ENCODE data around the gene NUCB1.

NUCB1 gene

DNA sequence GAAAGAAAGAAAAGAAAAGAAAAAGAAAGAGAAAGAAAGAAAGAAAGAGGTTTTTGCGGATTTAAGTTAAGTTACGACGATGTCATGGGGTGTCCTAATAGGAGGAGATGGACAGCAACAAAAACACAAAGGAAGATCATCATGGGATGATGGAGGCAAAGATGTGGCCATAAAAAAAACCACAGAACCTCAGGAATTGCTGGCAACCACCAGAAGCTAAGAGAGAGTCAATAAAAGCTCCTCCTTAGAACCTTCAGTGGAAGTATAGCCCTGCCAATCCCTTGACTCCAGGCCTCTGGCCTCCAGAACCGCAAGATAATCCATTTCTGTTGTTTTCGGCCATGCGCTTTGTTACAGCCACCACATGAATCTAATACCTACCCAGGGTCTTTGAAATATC is 43.2 kb upstream of the NUCB1 start:
- Histone ChIP-seq H3K4me1 (ENCODE audit: low read length) (no peaks in the 10 kb centered on the region), H3K36me3 (replicated peaks; ENCODE audit: low read depth, low read length) (no peaks in the 10 kb centered on the region), H3K79me2 (ENCODE audit: low read length) (no peaks in the 10 kb centered on the region), H3K4me3 (ENCODE audit: low read length) (no peak overlapping the region), H3K27me3 (ENCODE audit: low read depth, low read length) (no peaks in the 10 kb centered on the region), H3K27ac (ENCODE audit: low read length) (no peak overlapping the region), H2AFZ (ENCODE audit: low read depth, low read length) (no peak overlapping the region), H4K20me1 (ENCODE audit: insufficient read depth, low read length) (no peaks in the 10 kb centered on the region), H3K9me3 (ENCODE audit: insufficient read depth, low read length) (no peaks in the 10 kb centered on the region), H3K9ac (ENCODE audit: low read length) (no peak overlapping the region), H3K4me2 (ENCODE audit: low read length) (no peak overlapping the region)
- no peak for TF ChIP-seq EZH2phosphoT487 (IDR thresholded peaks at IDR 0.05; ENCODE audit: low read depth)
- TF ChIP-seq, protein P1, sequence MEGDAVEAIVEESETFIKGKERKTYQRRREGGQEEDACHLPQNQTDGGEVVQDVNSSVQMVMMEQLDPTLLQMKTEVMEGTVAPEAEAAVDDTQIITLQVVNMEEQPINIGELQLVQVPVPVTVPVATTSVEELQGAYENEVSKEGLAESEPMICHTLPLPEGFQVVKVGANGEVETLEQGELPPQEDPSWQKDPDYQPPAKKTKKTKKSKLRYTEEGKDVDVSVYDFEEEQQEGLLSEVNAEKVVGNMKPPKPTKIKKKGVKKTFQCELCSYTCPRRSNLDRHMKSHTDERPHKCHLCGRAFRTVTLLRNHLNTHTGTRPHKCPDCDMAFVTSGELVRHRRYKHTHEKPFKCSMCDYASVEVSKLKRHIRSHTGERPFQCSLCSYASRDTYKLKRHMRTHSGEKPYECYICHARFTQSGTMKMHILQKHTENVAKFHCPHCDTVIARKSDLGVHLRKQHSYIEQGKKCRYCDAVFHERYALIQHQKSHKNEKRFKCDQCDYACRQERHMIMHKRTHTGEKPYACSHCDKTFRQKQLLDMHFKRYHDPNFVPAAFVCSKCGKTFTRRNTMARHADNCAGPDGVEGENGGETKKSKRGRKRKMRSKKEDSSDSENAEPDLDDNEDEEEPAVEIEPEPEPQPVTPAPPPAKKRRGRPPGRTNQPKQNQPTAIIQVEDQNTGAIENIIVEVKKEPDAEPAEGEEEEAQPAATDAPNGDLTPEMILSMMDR (IDR thresholded peaks at IDR 0.05; ENCODE audit: low read depth, low read length): no peak

DNA sequence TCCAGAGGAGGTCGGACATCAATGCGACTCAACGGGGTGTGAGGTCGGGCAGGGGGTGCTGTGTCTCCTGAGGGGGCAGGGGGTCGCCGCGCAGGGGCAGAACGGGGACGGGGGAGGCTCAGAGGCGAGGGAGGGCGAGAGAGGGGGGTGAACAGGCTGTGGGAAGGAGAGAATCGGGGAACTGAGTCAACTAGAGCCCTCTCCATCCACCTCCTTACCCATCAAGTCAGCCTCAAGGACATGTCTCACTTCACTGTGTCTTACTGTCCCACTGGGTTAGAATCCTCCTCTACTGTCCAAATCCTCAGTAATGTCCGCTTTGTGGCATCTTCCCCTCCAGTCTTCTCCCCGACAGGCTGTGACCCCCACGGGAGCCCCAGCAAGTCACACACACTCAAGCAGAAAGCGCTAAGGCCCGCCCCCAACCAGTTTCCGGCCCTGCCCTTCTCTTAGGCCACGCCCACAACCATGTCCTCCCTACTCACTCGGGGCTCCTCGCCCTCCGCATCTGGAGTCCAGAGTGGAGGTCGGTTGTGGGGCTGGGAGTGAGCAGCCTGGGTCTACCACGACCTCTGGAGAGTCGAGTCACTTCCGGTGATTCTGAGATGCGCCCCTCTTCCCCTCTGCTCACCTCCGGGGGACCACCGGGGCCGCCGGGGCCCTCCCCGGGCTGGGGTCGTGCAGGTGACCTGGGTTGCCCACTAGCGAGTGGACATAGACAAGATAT is 41.0 kb upstream of the NUCB1 start:
- Histone ChIP-seq H2AFZ (ENCODE audit: low read depth, low read length) (peak overlapping the region; percentile 69), H3K27me3 (ENCODE audit: low read depth, low read length) (no peaks in the 10 kb centered on the region), H3K4me3 (ENCODE audit: low read length) (peak overlapping the region; percentile 71), H3K36me3 (replicated peaks; ENCODE audit: low read depth, low read length) (no peaks in the 10 kb centered on the region), H3K4me1 (ENCODE audit: low read length) (no peaks in the 10 kb centered on the region), H3K9me3 (ENCODE audit: insufficient read depth, low read length) (no peaks in the 10 kb centered on the region), H3K27ac (ENCODE audit: low read length) (no peak overlapping the region), H3K9ac (ENCODE audit: low read length) (0 out of 2 replicates have a peak overlapping the region, but pooled peaks have one; percentile 12), H4K20me1 (ENCODE audit: insufficient read depth, low read length) (no peaks in the 10 kb centered on the region), H3K4me2 (ENCODE audit: low read length) (peak overlapping the region; percentile 58), H3K79me2 (ENCODE audit: low read length) (no peaks in the 10 kb centered on the region)
- no peak for TF ChIP-seq EZH2phosphoT487 (IDR thresholded peaks at IDR 0.05; ENCODE audit: low read depth)
- TF ChIP-seq, protein P1 (IDR thresholded peaks at IDR 0.05; ENCODE audit: low read depth, low read length): no peak

DNA sequence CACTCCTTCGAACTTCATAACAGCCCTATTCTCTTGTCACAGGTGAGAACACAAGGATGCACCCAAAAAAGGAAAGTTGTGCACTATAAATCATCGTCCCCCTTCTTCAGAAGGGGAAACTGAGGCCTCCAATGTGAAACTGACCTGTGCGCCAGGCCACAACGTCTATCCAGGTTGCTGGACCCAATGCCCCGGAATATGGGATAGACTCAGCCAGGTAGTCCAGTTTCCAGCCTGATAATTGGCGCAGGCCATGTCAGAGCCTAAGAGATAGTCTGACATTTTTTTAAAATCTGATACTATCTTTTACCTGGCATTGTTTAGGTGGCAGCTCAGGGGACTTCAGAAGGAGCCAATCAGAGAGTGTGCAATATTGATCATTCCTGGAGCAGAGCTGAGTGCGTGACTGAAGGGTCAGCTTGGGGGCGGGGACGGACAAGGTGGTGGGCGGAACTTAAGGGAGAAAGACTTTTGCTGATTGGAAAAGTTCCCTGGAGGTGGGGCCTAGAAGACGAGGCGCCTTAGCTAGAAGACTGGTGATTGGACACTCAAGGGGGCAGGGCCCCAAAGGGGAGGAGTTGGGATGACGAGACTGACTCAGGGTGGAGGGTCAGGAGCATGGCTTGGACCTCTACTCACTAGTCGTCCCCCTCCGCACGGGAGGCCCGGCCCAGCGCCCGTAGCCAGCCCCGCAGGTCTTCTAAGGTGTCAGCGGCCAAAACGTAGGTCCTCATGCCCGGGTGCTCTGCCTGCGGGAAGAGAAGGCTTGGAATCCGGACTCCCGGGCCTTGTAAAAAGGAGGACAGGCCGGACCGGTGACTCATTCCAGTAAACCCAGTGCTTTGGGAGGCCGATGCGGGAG is 40.2 kb upstream of the NUCB1 start:
- TF ChIP-seq, protein P1 (IDR thresholded peaks at IDR 0.05; ENCODE audit: low read depth, low read length): no peak
- no peak for TF ChIP-seq EZH2phosphoT487 (IDR thresholded peaks at IDR 0.05; ENCODE audit: low read depth)
- Histone ChIP-seq H3K27ac (ENCODE audit: low read length) (no peak overlapping the region), H4K20me1 (ENCODE audit: insufficient read depth, low read length) (no peaks in the 10 kb centered on the region), H3K9me3 (ENCODE audit: insufficient read depth, low read length) (no peaks in the 10 kb centered on the region), H3K27me3 (ENCODE audit: low read depth, low read length) (no peaks in the 10 kb centered on the region), H3K9ac (ENCODE audit: low read length) (no peak overlapping the region), H2AFZ (ENCODE audit: low read depth, low read length) (peak overlapping the region; percentile 69; the same call in 1 of the 2 replicates), H3K79me2 (ENCODE audit: low read length) (no peaks in the 10 kb centered on the region), H3K4me3 (ENCODE audit: low read length) (peak overlapping the region; percentile 71), H3K36me3 (replicated peaks; ENCODE audit: low read depth, low read length) (no peaks in the 10 kb centered on the region), H3K4me2 (ENCODE audit: low read length) (peak overlapping the region; percentile 58), H3K4me1 (ENCODE audit: low read length) (no peaks in the 10 kb centered on the region)

DNA sequence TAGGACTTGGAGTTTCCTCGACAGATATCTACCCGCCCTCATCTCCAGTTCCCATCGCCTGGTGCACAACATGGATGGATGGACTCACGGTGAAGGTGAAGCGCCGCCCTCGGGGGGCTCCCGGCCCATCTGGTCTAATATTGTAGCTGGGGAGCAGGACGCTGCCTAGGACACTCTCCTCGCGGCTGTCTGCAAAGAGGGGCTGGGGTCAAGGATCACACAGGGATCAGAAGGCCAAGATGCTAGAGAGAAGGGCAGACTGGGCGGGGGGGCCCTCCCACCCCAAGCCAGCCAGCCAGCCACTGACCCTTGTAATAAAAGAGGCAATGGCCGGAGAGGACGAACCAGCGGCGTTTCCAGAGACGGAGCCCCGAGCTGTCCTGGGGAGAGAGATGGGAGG is 38.8 kb upstream of the NUCB1 start:
- no peaks in the 10 kb centered on the region for H3K79me2 ChIP-seq (ENCODE audit: low read length)
- TF ChIP-seq, protein P1 (IDR thresholded peaks at IDR 0.05; ENCODE audit: low read depth, low read length): no peak
- TF ChIP-seq EZH2phosphoT487 (IDR thresholded peaks at IDR 0.05; ENCODE audit: low read depth): no peak
- H4K20me1 ChIP-seq (ENCODE audit: insufficient read depth, low read length): no peaks in the 10 kb centered on the region
- H3K36me3 ChIP-seq (replicated peaks; ENCODE audit: low read depth, low read length): no peaks in the 10 kb centered on the region
- H3K27ac ChIP-seq (ENCODE audit: low read length): no peak overlapping the region
- H2AFZ ChIP-seq (ENCODE audit: low read depth, low read length): no peak overlapping the region
- H3K27me3 ChIP-seq (ENCODE audit: low read depth, low read length): no peaks in the 10 kb centered on the region
- no peak overlapping the region for H3K9ac ChIP-seq (ENCODE audit: low read length)
- no peaks in the 10 kb centered on the region for H3K9me3 ChIP-seq (ENCODE audit: insufficient read depth, low read length)
- peaks cover 5% of the 10 kb centered on the region for H3K4me1 ChIP-seq (ENCODE audit: low read length)
- H3K4me3 ChIP-seq (ENCODE audit: low read length): no peak overlapping the region
- H3K4me2 ChIP-seq (ENCODE audit: low read length): no peak overlapping the region
